Osteoblast (primary cell): Measurements from ENCODE around the gene ERCC3. TPM values are rescaled to one million over a fixed set of nuclear protein-coding genes. Genes with fewer than 3 reads are reported as not detected.
A peak's percentile ranks its signal among the peaks of the same experiment; 100 is the strongest.
"Not testable (repeated sequence)": the region's sequence is repeated elsewhere in the genome, so short reads cannot be mapped to it uniquely, and the experiment has no call there.

Experiments
- DNase-seq: peaks from one replicate; pipeline ENCODE4 v3.0.0; 2011; ENCODE audit warnings: low spot score, mixed read lengths; ENCODE audit not compliant: insufficient read length; ENCODE audit errors: missing footprints
- H2AFZ ChIP-seq: 2 replicates; pipeline ENCODE4 v1.6.0; 2011; ENCODE audit warnings: mild to moderate bottlenecking, low read length
- H3K27ac ChIP-seq: 2 replicates; pipeline ENCODE4 v1.5.1; 2011; ENCODE audit warnings: mild to moderate bottlenecking, low read depth, low read length, moderate library complexity
- H3K27me3 ChIP-seq: 2 replicates; pipeline ENCODE4 v1.6.0; 2012; ENCODE audit warnings: mild to moderate bottlenecking, control low read depth, inconsistent platforms, low read length, moderate library complexity; ENCODE audit not compliant: insufficient read depth
- H3K36me3 ChIP-seq: 2 replicates; pipeline ENCODE4 v1.5.1; 2011; ENCODE audit warnings: mild to moderate bottlenecking, low read length, control low read depth, moderate library complexity; ENCODE audit not compliant: insufficient read depth
- H3K4me1 ChIP-seq: 2 replicates; pipeline ENCODE4 v1.5.1; 2011; ENCODE audit warnings: mild to moderate bottlenecking, low read length, control low read depth, moderate library complexity; ENCODE audit not compliant: insufficient read depth
- H3K4me2 ChIP-seq: 2 replicates; pipeline ENCODE4 v1.6.0; 2011; ENCODE audit warnings: mild to moderate bottlenecking, low read length; ENCODE audit not compliant: insufficient read depth
- H3K4me3 ChIP-seq: fragments of 200-600 bp; sonication (generic); 3 replicates; pipeline ENCODE4 v1.5.1; 2012; ENCODE audit warnings: mild to moderate bottlenecking, low read length, inconsistent platforms; ENCODE audit not compliant: insufficient read depth
- H3K79me2 ChIP-seq: 2 replicates; pipeline ENCODE4 v1.6.0; 2012; ENCODE audit warnings: mild to moderate bottlenecking, low read length, control low read depth, inconsistent platforms; ENCODE audit not compliant: insufficient read depth
- H3K9me3 ChIP-seq: 2 replicates; pipeline ENCODE4 v1.5.1; 2011; ENCODE audit warnings: low read depth, low read length, control low read depth
- H4K20me1 ChIP-seq: 2 replicates; pipeline ENCODE4 v1.6.0; 2012; ENCODE audit warnings: mild to moderate bottlenecking, low read length, control low read depth; ENCODE audit not compliant: insufficient read depth
- CTCF ChIP-seq: IDR thresholded peaks from 2 replicates; pipeline ENCODE4 v1.5.1; 2011; ENCODE audit warnings: mild to moderate bottlenecking, low read depth, low read length, moderate library complexity; ENCODE audit errors: extremely low read depth
- total RNA-seq: library from RNA; depleted of rRNA; stranded (reverse); fragments of >200 nt; gene quantifications from 2 replicates; pipeline ENCODE4 v1.2.3, GENCODE V29; 2012

The ERCC3 gene
- total RNA-seq, 1 donor, result 43.1 TPM

GRCh38 chr2:127255146-127255545 is 38.8 kb downstream of the ERCC3 start:
- no peaks in the 10 kb centered on the region for H3K27me3 ChIP-seq
- H3K4me3 ChIP-seq, result no peak overlapping the region
- no peak for DNase-seq
- peaks cover 4% of the 10 kb centered on the region for H3K4me1 ChIP-seq
- no peak overlapping the region for H2AFZ ChIP-seq
- H3K4me2 ChIP-seq, result no peak overlapping the region
- peaks cover 35% of the 10 kb centered on the region for H3K36me3 ChIP-seq
- no peak for TF ChIP-seq CTCF
- no peaks in the 10 kb centered on the region for H3K79me2 ChIP-seq
- no peaks in the 10 kb centered on the region for H4K20me1 ChIP-seq
- H3K9me3 ChIP-seq, result no peaks in the 10 kb centered on the region
- no peak overlapping the region for H3K27ac ChIP-seq

DNA sequence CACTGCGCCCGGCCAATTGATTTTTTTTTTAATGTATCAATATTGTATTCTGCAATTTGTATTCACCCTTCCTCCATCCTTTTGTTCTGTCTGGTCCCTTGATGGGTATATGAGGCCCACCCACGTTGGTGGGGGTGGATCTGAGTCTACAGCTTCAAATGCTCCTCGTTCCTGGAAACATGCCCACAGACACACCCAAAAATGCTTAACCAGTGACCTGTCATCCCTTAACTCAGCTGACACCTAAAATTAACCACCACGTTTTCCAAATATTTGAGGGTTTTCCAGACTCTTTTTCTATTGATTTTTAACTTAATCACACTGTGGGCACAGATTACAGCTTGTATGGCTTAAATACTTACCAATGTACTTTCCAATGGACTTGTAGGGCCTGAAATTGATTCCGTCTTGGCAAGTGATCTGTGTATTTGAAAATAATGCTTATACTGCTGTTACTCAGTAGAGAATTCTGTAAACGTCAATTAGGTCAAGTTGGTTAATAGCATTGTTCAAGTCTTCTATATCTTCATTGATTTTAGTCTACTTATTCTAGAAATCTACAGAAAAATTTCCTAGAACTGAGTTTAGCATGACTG is 39.5 kb downstream of the ERCC3 start:
- H3K27ac ChIP-seq, result no peak overlapping the region
- no peaks in the 10 kb centered on the region for H4K20me1 ChIP-seq
- no peak for TF ChIP-seq CTCF

GRCh38 chr2:127241184-127241583 is 52.8 kb downstream of the ERCC3 start:
- H3K36me3 ChIP-seq, H3K4me1 ChIP-seq, H3K27me3 ChIP-seq, H3K4me3 ChIP-seq, H3K9me3 ChIP-seq, H3K79me2 ChIP-seq, H3K27ac ChIP-seq, H2AFZ ChIP-seq, H4K20me1 ChIP-seq, DNase-seq, H3K4me2 ChIP-seq: not testable (repeated sequence)

More for the DNA sequence above, 39.5 kb downstream of the ERCC3 start:
- H3K4me1 ChIP-seq, result peaks cover 4% of the 10 kb centered on the region
- DNase-seq, result peak; percentile 56
- H3K9me3 ChIP-seq, result no peaks in the 10 kb centered on the region
- peaks cover 28% of the 10 kb centered on the region for H3K36me3 ChIP-seq
- no peaks in the 10 kb centered on the region for H3K79me2 ChIP-seq
- H3K4me2 ChIP-seq, result no peak overlapping the region
- no peak overlapping the region for H2AFZ ChIP-seq
- no peak overlapping the region for H3K4me3 ChIP-seq
- H3K27me3 ChIP-seq, result no peaks in the 10 kb centered on the region

GRCh38 chr2:127239395-127239794 is 54.5 kb downstream of the ERCC3 start:
- no peak for DNase-seq
- no peak overlapping the region for H3K4me2 ChIP-seq
- peaks cover 2% of the 10 kb centered on the region for H3K9me3 ChIP-seq
- no peaks in the 10 kb centered on the region for H4K20me1 ChIP-seq
- H3K79me2 ChIP-seq, result no peaks in the 10 kb centered on the region
- H3K27me3 ChIP-seq, result no peaks in the 10 kb centered on the region
- H3K27ac ChIP-seq, result no peak overlapping the region
- H3K36me3 ChIP-seq, result no peaks in the 10 kb centered on the region
- no peak overlapping the region for H3K4me3 ChIP-seq
- H2AFZ ChIP-seq, result no peak overlapping the region
- no peaks in the 10 kb centered on the region for H3K4me1 ChIP-seq
- TF ChIP-seq CTCF, result no peak

DNA sequence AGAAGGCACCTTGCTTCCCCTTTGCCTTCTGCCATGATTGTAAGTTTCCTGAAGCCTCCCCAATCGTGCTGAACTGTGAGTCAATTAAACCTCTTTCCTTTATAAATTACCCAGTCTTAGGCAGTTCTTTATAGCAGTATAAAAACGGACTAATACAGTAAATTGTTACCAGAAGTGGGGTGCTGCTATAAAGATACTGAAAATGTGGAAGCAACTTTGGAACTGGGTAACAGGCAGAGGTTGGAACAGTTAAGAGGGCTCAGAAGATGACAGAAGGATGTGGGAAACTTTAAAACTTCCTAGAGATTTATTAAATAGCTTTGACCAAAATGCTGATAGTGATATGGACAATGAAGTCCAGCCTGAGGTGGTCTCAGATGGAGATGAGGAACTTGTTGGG is 56.2 kb downstream of the ERCC3 start:
- not testable (repeated sequence) for H3K4me1 ChIP-seq, DNase-seq

More for the DNA sequence above, 56.2 kb downstream of the ERCC3 start:
- H3K79me2 ChIP-seq, H2AFZ ChIP-seq, H3K27me3 ChIP-seq, H3K36me3 ChIP-seq, H3K4me2 ChIP-seq, H4K20me1 ChIP-seq, H3K27ac ChIP-seq, H3K9me3 ChIP-seq, H3K4me3 ChIP-seq: not testable (repeated sequence)
